KBM-7 (cell line): ENCODE results near the gene FILIP1.
A peak's percentile ranks its signal among the peaks of the same experiment; 100 is the strongest.

ENCODE experiments used
- DNase-seq: peaks from one replicate; pipeline ENCODE4 v3.0.0-alpha.2; 2015
- in situ Hi-C: fragments of 300-500 bp; cut with MboI; formaldehyde crosslinking; loops from 2 replicates; pipeline ENCODE4 v1.14.3; 2020; ENCODE audit warnings: low sequenced_read_pairs, low pct_unique_long_range_greater_than_20kb, mixed read lengths

Gene FILIP1

DNA sequence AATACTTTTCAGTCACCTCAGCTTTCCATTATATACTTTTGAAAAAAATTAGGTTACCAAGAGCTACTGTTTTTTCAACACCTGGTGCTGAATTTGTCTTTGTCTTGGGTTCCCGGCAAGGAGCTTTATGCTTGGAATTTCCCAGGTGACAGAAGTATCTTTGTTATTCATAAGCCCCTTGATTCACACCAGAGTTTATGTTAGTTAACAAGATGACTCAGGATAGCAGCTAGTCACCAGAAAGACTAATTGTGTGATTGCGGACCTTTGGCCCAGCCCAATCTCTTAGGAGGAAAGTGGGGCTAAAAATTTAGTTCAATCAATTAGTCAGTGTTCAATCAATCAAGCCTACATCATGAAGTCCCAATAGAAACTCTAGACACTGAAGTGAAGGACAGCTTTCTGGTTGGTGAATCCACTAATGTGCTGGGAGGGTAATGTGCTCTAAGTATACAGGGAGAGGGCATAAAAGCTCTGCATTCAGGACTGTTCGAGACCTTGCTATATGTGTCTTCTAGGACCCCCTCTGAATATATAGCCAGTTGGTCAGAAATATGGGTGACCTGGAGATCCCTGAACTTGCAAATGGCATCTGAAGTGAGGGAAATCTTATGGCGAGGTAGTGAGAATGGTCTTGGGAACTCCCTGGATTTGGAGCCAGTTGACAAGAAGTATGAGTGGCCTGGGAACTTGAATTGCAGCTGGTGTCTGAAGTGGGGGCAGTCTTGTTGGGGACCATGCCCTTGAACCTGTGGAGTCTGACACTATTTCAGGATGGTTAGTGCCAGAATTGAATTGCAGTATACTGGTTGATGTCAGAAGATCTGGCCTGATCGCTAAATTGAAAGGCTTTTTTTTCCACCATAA is 225.2 kb downstream of the FILIP1 start:
- DNase-seq: no peak
- in situ Hi-C loops: no loop called here

DNA sequence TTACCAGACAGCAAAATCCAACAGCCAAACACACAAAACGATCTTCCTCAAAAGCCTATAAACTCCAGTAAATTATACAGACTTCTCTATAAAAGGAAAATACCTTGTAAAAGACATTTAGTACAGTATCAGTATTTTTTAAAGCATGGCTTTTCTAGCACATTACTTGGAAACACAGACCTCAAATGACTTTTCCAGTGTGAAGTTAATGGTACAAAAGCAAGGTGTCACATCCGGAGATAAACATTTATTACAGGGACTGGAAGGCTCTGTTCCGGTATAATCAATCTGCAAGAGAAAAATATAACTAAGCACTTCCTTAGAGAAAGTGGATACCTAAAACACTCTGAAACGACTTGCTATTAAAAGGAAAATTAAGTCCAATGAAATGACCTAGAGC is 226.1 kb downstream of the FILIP1 start:
- in situ Hi-C loops: no loop called here
- DNase-seq: no peak

DNA sequence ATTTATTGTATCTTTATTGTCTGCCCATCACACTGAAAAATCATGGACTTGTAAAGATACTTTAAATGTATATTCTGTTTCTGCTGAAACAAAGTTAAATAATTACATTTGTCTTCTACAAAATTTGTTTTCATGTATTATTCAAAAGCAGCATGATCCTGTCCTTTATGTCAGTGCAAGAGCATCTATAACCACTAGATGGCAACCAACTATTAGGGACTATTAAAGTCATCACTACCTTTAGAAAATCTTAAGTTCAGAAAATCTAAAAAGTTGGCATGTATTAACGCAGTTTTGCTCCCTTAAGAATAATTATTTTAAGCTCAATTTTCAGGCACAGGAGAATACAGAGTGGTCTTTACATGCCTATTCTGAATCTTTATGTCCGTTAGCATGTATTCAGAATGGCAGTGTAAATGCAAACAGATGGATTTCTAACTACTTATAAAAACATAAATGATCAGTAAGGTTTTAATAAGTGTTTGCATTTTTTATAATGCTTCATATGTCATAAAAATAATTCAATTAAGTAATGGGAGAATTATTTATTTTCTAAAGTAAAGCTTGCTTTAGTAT is 226.8 kb downstream of the FILIP1 start:
- DNase-seq: peak; percentile 52
- in situ Hi-C loops: no loop called here

DNA sequence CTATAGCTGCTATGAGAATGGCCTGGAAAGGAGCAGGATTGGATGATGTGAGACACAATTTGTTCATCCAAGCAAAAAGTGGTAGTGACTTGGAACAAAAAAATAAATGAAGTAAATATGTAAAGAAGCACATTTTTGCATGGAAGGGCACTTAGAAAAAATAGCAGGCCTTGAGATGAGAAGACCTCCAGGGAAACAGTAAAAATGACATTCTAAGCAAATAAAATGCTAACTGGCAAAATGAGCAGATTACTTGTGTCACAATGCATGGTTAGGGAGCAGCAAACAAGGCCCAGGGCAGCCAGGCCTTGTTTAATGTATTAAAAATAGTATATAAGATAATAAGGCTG is 230.2 kb downstream of the FILIP1 start:
- in situ Hi-C loops: no loop called here
- no peak for DNase-seq

DNA sequence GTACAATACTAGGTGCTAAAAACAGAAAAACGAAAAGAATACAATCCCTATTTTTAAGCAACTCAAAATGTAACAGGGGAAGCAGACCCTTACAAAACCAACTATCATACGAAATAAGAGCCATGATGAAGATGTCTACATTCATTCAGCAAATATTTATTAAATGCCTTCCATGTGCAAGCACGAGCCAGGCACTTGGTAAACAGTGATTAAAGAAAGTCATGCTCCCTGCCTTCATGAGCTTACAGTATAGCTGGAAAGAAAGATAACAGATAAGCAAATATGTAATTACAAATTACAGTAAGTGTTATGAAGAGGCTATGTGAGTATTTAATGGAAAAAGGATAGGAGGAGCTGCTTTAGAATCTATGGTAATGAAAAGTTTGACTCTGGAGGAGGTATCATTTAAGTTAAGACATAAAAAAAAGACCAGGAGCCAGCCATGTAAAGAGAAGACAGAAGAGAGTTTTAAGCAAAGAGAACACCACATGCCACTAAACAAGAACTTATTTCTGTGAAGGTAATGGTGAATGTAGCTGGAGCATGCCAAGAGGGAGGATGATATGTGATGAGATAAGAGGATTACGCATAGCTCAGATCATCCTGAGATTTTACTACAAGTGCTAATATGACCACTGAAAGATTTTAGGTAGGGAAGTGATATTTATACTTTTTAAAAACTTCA is 230.7 kb downstream of the FILIP1 start:
- no peak for DNase-seq
- in situ Hi-C loops: no loop called here

DNA sequence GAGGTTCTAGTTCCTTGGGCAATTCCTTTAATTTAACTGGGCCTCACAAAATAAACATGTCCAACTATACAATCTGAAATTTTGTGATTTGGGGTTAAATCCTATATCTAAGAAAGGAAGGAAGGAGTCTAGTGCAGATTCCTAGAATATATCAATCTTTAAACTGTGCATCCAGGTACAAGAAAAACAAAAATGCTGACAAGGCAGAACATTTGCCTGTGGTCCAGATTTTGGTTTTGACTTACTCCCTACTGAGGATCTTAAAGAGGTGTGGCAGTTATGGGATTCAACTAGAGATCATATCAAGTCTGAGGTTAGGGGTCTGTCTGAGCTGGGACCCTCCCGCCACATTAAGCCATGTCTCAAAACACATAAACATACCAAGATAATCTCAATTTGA is 232.3 kb downstream of the FILIP1 start:
- in situ Hi-C loops: no loop called here
- no peak for DNase-seq

DNA sequence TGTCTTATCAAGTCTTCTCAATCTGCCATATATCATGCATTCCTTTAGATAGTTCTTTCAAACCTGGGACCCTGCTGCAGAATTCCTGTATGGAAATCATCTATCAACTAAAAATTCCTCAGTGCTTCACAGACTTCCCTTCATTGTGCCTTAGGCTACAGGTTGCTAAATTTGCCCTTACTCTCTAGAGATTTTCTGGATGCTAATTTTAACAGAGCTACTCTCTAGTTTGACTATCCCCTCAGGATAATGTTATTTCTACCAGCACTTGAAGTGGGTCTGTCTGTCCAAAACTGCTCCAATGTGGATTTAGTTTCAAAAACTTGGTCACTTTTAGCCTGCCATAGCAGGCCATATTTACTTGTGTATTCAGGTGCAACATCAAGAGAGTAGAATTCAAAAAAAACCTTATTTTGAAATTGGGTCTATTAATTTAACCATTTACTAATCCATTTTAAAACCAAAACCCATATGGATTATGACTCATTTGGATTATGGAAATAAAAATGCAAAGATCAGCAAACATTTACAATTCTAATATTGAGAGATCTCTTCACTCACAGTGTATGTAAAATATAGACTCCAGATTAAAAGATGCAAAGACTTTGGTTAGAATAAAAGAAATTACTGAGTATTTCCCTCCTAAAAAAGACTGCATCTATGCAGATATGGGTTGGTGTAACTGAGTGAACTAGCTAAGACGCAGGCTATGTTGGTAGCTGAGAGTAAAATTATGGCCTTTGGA is 236.1 kb downstream of the FILIP1 start:
- DNase-seq: no peak

DNA sequence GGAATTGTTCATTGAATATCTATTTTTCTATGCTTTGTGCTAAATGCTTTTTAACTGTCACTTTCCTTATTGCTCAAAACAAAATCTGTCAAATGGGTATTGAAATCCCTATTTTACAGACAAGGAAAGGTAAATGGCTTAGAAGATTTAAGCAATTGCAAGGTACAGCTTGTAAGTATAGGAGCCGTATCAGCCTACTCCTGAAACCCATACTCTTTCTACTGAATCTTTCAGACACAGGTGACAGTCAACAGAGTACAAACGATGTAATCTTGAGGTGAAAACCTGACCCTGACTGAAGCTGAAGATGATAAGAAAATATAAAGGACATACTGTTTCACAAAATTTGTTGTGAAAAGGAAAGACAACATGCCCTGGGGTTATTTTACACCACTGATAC is 243.0 kb downstream of the FILIP1 start:
- in situ Hi-C loops: no loop called here
- no peak for DNase-seq

More for the DNA sequence above, 236.1 kb downstream of the FILIP1 start:
- in situ Hi-C loops: no loop called here

DNA sequence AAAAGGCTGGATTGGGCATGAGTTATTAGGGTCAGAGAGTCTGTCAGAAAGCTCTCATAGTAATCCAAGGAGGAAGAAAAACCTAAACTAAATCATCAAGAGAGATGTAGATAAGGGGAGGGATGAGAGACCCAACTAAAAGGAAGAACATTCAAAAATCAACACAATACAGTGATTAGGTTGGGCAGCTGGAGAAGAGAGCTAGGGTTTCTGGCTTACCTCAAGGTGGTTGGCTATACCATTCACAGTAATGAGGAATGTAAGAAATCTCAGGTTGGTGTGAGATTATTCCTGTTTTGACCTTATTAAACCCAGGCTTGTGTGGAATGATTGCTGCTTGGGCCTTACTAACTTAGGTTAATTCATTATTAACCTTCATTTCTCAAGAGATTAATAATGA is 243.8 kb downstream of the FILIP1 start:
- DNase-seq: no peak
- in situ Hi-C loops: no loop called here

DNA sequence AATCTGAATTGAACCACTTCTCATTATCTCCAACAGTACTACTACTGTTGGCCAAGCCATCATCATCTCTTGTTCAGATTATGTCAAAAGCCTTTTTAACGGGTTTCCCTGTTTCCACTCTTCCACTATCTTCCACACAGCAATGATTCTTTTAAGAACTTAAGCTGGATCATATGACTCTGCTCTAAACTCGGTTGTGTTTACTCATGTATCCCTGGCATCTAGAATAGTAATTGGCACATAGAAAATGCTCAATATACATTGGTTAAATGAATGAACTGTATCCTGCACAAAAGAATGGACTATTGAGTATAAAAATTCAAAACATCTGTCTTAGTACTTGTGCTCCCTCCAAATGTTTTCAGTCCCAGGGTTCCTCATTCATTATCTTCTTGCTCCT is 247.2 kb downstream of the FILIP1 start:
- in situ Hi-C loops: no loop called here

DNA sequence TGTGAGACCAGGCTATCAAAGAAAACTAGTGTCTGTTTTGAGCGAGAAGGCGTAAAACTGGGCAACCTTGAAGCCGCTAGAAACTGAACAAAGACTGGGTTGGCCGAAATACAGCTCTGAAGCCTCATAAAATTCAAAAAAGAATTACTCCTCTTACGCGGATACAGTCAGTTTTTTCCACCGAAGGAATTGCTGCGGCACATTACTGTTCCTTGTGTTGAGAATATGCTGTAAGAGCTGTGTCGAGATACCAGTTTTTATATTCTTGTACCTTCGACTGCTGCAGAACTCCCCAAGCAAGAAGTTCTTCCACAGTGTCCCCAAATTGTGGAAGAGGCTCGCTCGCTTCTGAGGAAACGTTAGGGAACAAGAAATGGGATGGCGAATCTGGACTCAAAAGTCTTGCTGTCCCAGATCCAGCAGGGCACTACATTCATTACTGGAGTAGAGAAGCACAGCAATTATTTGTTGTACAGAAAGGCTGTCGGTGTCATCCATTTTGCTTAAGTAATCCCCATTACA is 249.5 kb downstream of the FILIP1 start:
- DNase-seq: no peak
- in situ Hi-C loops: no loop called here

More for the DNA sequence above, 247.2 kb downstream of the FILIP1 start:
- no peak for DNase-seq

DNA sequence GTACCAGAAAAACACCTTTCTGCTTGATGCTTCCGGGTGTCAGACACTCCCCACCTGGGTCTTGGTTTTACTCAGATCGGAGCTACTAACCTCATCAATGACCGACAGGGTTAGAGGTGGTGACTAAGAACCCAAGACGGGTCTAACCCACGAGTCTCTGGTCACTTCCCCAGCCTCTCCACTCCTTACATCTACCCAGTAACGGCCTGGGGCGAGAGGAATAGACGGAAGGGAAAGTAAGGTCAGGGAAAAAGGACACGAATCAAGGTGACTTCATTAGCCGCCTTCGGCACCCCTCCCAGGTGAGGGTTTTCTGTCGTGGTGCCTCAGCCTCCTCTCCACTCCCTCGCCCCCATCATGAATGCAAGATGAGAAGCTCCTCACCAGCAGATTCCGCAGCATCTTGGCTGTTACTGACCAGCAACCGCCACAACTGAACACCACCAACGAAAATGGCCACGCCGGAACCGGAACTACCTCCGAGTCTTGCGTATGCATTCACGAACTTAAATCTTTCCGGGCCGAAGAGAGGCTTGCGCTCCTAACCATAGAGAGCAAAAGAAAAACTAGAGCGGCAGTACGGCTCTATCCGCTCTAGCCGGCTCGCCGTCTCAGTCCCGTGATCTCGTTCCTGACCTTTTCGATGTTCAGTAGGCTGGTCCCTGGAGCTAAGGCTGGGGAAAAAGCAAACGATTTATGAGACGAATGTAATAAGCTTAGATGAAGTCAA is 250.1 kb downstream of the FILIP1 start, which contains the start of gene COX7A2:
TSS of gene COX7A2 (minus strand) at position 469 of the 730 bp plus-strand sequence. CDS start at position 402, 67 bp downstream.
- in situ Hi-C loops: no loop called here
- DNase-seq: peak; percentile 97
